Lower leg skin (tissue), 4 donors: ENCODE data around the gene PLXDC2. TPM values are rescaled to one million over a fixed set of nuclear protein-coding genes. Genes with fewer than 3 reads are reported as not detected.
"Not testable (repeated sequence)": the region's sequence is repeated elsewhere in the genome, so short reads cannot be mapped to it uniquely, and the experiment has no call there.

Experiments used
- DNase-seq, 2 donors: peaks; one replicate each; pipeline ENCODE4 v3.0.0-alpha.2; 2019; ENCODE audit warnings: low spot score in 2 of 2
- H3K4me3 ChIP-seq: fragments of 200-600 bp; sonication (generic); 2 replicates; pipeline ENCODE4 v1.5.1; 2017; ENCODE audit warnings: mild to moderate bottlenecking, low read depth; ENCODE audit not compliant: poor library complexity, severe bottlenecking
- POLR2A ChIP-seq, 2 donors: fragments of 450-650 bp; IDR thresholded peaks; one replicate each; pipeline ENCODE4 v1.6.1; 2016 to 2017; ENCODE audit warnings: antibody characterized with exemption in 2 of 2, mild to moderate bottlenecking in 1 of 2, moderate library complexity in 1 of 2
- WGBS, 2 donors: methylation state at CpG; one replicate each; pipeline ENCODE4 v1.1.5; 2018; 5-methylcytosine and 5-hydroxymethylcytosine counted together
- intact Hi-C: fragments of 100-400 bp; cut with DNase I; formaldehyde crosslinking; loops from one replicate; pipeline ENCODE4 v1.15.0; 2023; ENCODE audit warnings: low total_unique reads
- total RNA-seq, 4 donors: library from RNA; depleted of rRNA; stranded (reverse); fragments of >200 nt; gene quantifications; one replicate each; pipeline ENCODE4 v1.1.0, GENCODE V29; 2016
- TF ChIP-seq, protein P1 (sequence below), 3 donors: fragments of 450-650 bp; IDR thresholded peaks; one replicate each; pipeline ENCODE4 v1.5.1; 2016; ENCODE audit warnings: antibody characterized with exemption in 3 of 3, mild to moderate bottlenecking in 3 of 3, moderate library complexity in 2 of 3

The PLXDC2 gene
- 100 to 1,000 TPM in 2 of 4 donors, 10 to 100 TPM in 2; 75.3 to 113 (median 95.3) TPM for total RNA-seq

DNA sequence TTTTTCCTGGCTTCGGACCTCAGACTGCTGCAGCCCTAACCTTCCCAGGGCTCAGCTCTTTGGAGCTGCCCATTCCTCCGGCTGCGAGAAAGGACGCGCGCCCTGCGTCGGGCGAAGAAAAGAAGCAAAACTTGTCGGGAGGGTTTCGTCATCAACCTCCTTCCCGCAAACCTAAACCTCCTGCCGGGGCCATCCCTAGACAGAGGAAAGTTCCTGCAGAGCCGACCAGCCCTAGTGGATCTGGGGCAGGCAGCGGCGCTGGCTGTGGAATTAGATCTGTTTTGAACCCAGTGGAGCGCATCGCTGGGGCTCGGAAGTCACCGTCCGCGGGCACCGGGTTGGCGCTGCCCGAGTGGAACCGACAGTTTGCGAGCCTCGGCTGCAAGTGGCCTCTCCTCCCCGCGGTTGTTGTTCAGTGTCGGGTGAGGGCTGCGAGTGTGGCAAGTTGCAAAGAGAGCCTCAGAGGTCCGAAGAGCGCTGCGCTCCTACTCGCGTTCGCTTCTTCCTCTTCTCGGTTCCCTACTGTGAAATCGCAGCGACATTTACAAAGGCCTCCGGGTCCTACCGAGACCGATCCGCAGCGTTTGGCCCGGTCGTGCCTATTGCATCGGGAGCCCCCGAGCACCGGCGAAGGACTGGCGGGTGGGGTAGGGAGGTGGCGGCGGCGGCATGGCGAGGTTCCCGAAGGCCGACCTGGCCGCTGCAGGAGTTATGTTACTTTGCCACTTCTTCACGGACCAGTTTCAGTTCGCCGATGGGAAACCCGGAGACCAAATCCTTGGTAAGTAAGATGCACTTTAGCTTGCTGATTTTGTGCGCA is at the start of gene PLXDC2:
TSS of gene PLXDC2 (plus strand) at position 22 of the 820 bp plus-strand sequence.
- peak within 1 kb of the TSS; percentile 82 for H3K4me3 ChIP-seq
- WGBS, 2 donors, result 0 to 1% methylated on average over 42 to 50 of the region's 65 CpGs
- TF ChIP-seq, protein P1, sequence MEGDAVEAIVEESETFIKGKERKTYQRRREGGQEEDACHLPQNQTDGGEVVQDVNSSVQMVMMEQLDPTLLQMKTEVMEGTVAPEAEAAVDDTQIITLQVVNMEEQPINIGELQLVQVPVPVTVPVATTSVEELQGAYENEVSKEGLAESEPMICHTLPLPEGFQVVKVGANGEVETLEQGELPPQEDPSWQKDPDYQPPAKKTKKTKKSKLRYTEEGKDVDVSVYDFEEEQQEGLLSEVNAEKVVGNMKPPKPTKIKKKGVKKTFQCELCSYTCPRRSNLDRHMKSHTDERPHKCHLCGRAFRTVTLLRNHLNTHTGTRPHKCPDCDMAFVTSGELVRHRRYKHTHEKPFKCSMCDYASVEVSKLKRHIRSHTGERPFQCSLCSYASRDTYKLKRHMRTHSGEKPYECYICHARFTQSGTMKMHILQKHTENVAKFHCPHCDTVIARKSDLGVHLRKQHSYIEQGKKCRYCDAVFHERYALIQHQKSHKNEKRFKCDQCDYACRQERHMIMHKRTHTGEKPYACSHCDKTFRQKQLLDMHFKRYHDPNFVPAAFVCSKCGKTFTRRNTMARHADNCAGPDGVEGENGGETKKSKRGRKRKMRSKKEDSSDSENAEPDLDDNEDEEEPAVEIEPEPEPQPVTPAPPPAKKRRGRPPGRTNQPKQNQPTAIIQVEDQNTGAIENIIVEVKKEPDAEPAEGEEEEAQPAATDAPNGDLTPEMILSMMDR (IDR thresholded peaks at IDR 0.05), result no peak
- TF ChIP-seq POLR2A (IDR thresholded peaks at IDR 0.05), result no peak
- intact Hi-C loops, result no loop called here
- peak; percentile 50 to 90 for DNase-seq

DNA sequence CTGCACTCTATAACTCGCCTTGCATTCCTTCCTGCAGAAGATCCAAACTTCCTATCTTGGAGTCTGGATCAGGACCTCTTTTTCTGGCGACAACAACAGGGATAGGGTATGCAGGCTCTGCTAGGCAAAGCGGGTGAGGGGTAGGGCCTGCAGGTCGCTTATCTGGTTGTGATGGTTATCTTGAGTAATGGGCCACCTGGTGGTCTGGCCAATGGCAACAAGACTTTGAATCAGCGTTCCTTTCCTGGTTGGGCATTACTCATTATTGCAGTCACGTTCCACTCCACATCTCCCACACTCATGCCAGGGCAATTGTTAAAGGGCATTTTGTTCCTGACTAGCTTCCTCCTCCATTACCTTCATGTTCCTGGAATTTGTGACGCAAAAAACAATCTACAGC is 48.4 kb upstream of the PLXDC2 start:
- intact Hi-C loops, result no loop called here
- TF ChIP-seq POLR2A (IDR thresholded peaks at IDR 0.05), result no peak
- TF ChIP-seq, protein P1 (IDR thresholded peaks at IDR 0.05), result no peak
- 57 to 58% methylated on average over 7 of the region's 7 CpGs for WGBS, 2 donors

GRCh38 chr10:19769826-19770225 is 46.4 kb upstream of the PLXDC2 start:
- H3K4me3 ChIP-seq, intact Hi-C loops, DNase-seq: not testable (repeated sequence)
- WGBS, 2 donors, result 87 to 94% methylated on average over 3 of the region's 3 CpGs

More for the DNA sequence above, 48.4 kb upstream of the PLXDC2 start:
- no peak overlapping the region for H3K4me3 ChIP-seq
- DNase-seq, result no peak

DNA sequence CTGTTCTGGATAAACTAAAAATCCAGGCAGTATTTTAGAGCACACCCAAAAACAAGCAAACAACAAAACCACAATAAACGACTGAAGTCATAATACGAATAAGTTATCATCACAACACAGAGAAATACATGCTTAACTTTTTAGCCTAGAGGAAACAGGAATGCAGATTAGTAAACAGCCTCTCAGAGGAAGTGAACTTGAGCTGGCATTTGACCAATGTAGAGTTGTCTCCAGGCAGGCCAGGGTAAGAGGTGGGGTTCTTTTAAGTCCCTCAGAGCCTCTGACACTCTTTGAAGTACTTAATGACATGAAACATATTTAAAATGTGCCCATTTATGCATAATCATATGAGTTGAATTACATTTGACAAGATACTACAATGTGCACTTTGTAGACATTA is 43.3 kb upstream of the PLXDC2 start:
- DNase-seq, result no peak
- TF ChIP-seq, protein P1 (IDR thresholded peaks at IDR 0.05), result no peak
- no peak for TF ChIP-seq POLR2A (IDR thresholded peaks at IDR 0.05)
- intact Hi-C loops, result no loop called here
- WGBS, 2 donors, result 43 to 49% methylated on average over 2 of the region's 2 CpGs
- H3K4me3 ChIP-seq, result no peak overlapping the region

GRCh38 chr10:19775296-19775695 is 40.9 kb upstream of the PLXDC2 start:
- no peak overlapping the region for H3K4me3 ChIP-seq
- DNase-seq, result no peak
- no peak for TF ChIP-seq POLR2A (IDR thresholded peaks at IDR 0.05)
- TF ChIP-seq, protein P1 (IDR thresholded peaks at IDR 0.05), result no peak
- intact Hi-C loops, result no loop called here
- 74 to 80% methylated on average over 2 of the region's 2 CpGs for WGBS, 2 donors

- intact Hi-C loops, result no loop called here
- no peak for DNase-seq
- WGBS, 2 donors, result 21 to 41% methylated on average over 2 of the region's 2 CpGs
Observed at GRCh38 chr10:19777806-19778205, 38.4 kb upstream of the PLXDC2 start.

More at GRCh38 chr10:19777806-19778205, 38.4 kb upstream of the PLXDC2 start:
- TF ChIP-seq, protein P1 (IDR thresholded peaks at IDR 0.05), result no peak
- no peak for TF ChIP-seq POLR2A (IDR thresholded peaks at IDR 0.05)
- H3K4me3 ChIP-seq, result no peak overlapping the region
